ENCODE measurements around the gene PHF13.
"Not testable (repeated sequence)": the region's sequence is repeated elsewhere in the genome, so short reads cannot be mapped to it uniquely, and the experiment has no call there.

- not testable (repeated sequence) for TF ChIP-seq FOXM1 (IDR thresholded peaks at IDR 0.05; ENCODE audit: low read depth, low read length); ZNF217 (IDR thresholded peaks at IDR 0.05)
These were observed 27.3 kb downstream of the PHF13 start for GRCh38 chr1:6640867-6641266.
